Measurements from ENCODE around the gene HSCB. TPM values are rescaled to one million over a fixed set of nuclear protein-coding genes. Genes with fewer than 3 reads are reported as not detected.

HSCB gene
- total RNA-seq, 1 donor from 2014 or later = 9.8 TPM

DNA sequence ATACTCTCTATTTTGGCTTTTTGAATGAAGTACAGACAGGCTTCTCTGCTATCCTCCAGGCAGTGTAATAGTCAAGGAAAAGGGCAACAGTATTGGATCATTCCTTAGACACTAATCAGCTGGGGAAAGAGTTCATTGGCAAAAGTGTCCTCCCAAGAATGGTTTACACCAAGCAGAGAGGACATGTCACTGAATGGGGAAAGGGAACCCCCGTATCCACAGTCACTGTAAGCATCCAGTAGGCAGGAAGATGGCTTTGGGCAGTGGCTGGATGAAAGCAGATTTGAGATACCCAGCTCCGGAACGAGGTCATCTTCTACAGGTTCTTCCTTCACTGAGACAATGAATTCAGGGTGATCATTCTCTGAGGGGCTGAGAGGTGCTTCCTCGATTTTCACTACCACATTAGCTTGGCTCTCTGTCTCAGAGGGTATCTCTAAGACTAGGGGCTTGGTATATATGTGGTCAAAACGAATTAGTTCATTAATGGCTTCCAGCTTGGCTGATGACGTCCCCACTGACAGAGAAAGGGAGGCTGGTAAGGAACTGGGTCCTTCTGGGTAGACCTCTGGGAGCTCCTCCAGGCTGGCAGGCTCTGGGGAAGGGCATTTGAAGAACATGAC is 53.3 kb downstream of the HSCB start:
- peak overlapping the region; percentile 25 for H3K27ac ChIP-seq (replicated peaks)
- peaks cover 63% of the 10 kb centered on the region for H3K36me3 ChIP-seq
- no peaks in the 10 kb centered on the region for H3K9me3 ChIP-seq (replicated peaks)
- H3K27me3 ChIP-seq (ENCODE audit: low read depth) = no peaks in the 10 kb centered on the region
- peaks cover 78% of the 10 kb centered on the region for H3K4me1 ChIP-seq
- intact Hi-C loops (cut with micrococcal nuclease) = no loop called here
- no peak overlapping the region for H3K4me3 ChIP-seq
- TF ChIP-seq, protein P1, sequence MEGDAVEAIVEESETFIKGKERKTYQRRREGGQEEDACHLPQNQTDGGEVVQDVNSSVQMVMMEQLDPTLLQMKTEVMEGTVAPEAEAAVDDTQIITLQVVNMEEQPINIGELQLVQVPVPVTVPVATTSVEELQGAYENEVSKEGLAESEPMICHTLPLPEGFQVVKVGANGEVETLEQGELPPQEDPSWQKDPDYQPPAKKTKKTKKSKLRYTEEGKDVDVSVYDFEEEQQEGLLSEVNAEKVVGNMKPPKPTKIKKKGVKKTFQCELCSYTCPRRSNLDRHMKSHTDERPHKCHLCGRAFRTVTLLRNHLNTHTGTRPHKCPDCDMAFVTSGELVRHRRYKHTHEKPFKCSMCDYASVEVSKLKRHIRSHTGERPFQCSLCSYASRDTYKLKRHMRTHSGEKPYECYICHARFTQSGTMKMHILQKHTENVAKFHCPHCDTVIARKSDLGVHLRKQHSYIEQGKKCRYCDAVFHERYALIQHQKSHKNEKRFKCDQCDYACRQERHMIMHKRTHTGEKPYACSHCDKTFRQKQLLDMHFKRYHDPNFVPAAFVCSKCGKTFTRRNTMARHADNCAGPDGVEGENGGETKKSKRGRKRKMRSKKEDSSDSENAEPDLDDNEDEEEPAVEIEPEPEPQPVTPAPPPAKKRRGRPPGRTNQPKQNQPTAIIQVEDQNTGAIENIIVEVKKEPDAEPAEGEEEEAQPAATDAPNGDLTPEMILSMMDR (IDR thresholded peaks at IDR 0.05; ENCODE audit: borderline replicate concordance) = no peak
- no peak for DNase-seq

- intact Hi-C loops (cut with micrococcal nuclease) = no loop called here
- DNase-seq = no peak
- Histone ChIP-seq H3K27ac (replicated peaks) (peak overlapping the region; percentile 25), H3K4me1 (peaks cover 83% of the 10 kb centered on the region), H3K27me3 (ENCODE audit: low read depth) (no peaks in the 10 kb centered on the region), H3K9me3 (replicated peaks) (no peaks in the 10 kb centered on the region), H3K4me3 (no peak overlapping the region), H3K36me3 (peaks cover 63% of the 10 kb centered on the region)
- TF ChIP-seq, protein P1 (IDR thresholded peaks at IDR 0.05; ENCODE audit: borderline replicate concordance) = no peak
Observed at GRCh38 chr22:28795932-28796856, 54.4 kb downstream of the HSCB start.

- DNase-seq = no peak
- no peaks in the 10 kb centered on the region for H3K27me3 ChIP-seq (ENCODE audit: low read depth)
- peak overlapping the region; percentile 97 for H3K4me3 ChIP-seq
- H3K9me3 ChIP-seq (replicated peaks) = no peaks in the 10 kb centered on the region
- TF ChIP-seq, protein P1 (IDR thresholded peaks at IDR 0.05; ENCODE audit: borderline replicate concordance) = no peak
- H3K4me1 ChIP-seq = peaks cover 84% of the 10 kb centered on the region
- H3K36me3 ChIP-seq = peaks cover 48% of the 10 kb centered on the region
- H3K27ac ChIP-seq (replicated peaks) = peak overlapping the region; percentile 100
- intact Hi-C loops (cut with micrococcal nuclease) = no loop called here
Observed at GRCh38 chr22:28798810-28799605, 57.2 kb downstream of the HSCB start.

DNA sequence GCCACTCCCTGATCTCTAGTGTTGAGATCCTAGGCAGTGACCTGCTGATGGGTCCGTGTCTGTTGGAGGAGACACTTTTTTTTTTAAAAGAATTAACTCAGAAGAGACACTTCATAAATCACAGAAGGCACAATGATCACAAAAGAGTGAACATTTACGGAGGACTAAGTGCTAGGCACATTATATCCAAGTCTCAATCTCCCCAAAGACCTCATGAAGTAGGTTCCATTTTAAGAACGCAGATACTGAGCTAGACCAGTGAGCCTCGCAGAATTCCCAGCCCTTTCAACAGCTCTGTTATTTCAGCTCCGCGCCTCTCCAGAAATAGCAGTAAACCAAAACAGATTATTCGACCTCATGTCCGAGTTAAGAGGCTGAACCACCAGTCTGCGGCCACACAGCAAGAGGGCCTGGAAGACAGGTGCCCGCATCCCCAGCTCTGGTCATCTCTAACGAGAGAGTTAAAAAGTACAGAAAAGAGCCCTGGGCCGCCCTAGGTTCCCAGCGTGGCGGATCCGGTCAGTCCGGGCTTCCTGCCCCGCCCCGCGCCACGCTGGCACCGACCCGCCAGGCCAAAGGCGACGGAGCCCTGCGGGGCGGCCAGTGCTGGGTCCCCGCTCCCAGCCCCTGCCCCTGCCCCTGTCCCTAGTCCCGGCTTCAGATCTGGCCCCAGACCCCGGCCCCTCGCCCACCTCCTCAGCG is 57.9 kb downstream of the HSCB start:
- no peaks in the 10 kb centered on the region for H3K9me3 ChIP-seq (replicated peaks)
- peak overlapping the region; percentile 100 for H3K27ac ChIP-seq (replicated peaks)
- peaks cover 76% of the 10 kb centered on the region for H3K4me1 ChIP-seq
- TF ChIP-seq, protein P1 (IDR thresholded peaks at IDR 0.05; ENCODE audit: borderline replicate concordance) = no peak
- H3K4me3 ChIP-seq = peak overlapping the region; percentile 97
- peaks cover 40% of the 10 kb centered on the region for H3K36me3 ChIP-seq
- H3K27me3 ChIP-seq (ENCODE audit: low read depth) = no peaks in the 10 kb centered on the region
- peak; percentile 80 for DNase-seq
- intact Hi-C loops (cut with micrococcal nuclease) = no loop called here
